ENCODE results near the gene ENC1. TPM values are rescaled to one million over a fixed set of nuclear protein-coding genes. Genes with fewer than 3 reads are reported as not detected.
A peak's percentile ranks its signal among the peaks of the same experiment; 100 is the strongest.

Gene ENC1
- total and polyA plus RNA-seq, 3 donors from 2014 or later = 28.3 to 153 (median 89.7) TPM

DNA sequence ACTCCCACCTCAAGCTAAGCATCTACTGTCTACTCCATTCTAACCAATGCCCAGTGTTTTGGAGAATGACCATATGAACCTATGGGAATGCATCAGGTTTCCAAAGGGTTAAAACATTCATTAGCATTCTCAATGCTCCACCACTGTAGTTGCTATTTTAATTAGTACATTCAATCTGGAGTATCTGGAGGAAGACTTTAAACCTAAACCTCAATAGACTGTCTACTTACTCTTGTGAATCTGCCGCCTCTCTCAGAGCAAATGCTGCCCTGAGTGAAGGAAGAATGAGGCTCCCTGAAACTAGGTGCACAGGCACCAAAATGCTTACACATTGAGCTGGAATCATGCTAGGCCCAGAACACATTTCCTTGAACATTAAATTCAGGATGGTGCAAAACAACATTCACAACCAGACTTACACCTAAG is 2.0 kb downstream of the ENC1 start:
- Histone ChIP-seq H3K27me3 (no peaks in the 10 kb centered on the region), H3K36me3 (ENCODE audit: low read depth, missing control alignments) (no peaks in the 10 kb centered on the region), H3K4me3 (peak overlapping the region; percentile 81 to 95), H3K27ac (peak overlapping the region in 1 of 2 donors; percentile 91), H3K9me3 (no peaks in the 10 kb centered on the region), H3K4me1 (peaks cover 7% of the 10 kb centered on the region)
- 33 to 63% methylated on average over 1 of the region's 1 CpG for WGBS, 2 donors
- no peak for TF ChIP-seq POLR2A (IDR thresholded peaks at IDR 0.05)
- TF ChIP-seq, protein P1, sequence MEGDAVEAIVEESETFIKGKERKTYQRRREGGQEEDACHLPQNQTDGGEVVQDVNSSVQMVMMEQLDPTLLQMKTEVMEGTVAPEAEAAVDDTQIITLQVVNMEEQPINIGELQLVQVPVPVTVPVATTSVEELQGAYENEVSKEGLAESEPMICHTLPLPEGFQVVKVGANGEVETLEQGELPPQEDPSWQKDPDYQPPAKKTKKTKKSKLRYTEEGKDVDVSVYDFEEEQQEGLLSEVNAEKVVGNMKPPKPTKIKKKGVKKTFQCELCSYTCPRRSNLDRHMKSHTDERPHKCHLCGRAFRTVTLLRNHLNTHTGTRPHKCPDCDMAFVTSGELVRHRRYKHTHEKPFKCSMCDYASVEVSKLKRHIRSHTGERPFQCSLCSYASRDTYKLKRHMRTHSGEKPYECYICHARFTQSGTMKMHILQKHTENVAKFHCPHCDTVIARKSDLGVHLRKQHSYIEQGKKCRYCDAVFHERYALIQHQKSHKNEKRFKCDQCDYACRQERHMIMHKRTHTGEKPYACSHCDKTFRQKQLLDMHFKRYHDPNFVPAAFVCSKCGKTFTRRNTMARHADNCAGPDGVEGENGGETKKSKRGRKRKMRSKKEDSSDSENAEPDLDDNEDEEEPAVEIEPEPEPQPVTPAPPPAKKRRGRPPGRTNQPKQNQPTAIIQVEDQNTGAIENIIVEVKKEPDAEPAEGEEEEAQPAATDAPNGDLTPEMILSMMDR (IDR thresholded peaks at IDR 0.05) = no peak
- DNase-seq = no peak
- intact Hi-C loops (cut with DNase I; ENCODE audit: low total_unique reads) = no loop called here

DNA sequence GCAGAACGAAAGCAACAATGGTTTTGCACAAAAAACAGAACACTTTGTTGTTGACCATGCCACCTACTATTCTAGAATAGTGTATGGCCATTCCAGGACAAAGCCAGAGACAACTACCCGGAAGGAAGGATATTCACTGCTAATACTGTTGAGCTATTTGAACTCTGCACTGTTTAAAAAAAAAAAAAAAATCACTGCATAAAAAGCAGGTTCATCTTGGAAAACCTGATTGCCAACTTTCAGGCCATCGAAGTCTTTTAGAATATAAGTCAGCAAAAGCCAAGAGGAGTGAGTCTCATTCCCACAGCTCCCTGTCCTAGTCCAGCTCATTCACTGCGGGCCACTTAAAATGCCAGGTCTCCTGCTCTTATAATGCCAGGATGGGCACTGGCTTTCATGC is 4.0 kb downstream of the ENC1 start:
- Histone ChIP-seq H3K36me3 (ENCODE audit: low read depth, missing control alignments) (no peaks in the 10 kb centered on the region), H3K9me3 (no peaks in the 10 kb centered on the region), H3K27ac (no peak overlapping the region), H3K4me3 (no peak overlapping the region), H3K27me3 (no peaks in the 10 kb centered on the region), H3K4me1 (peaks cover 21% of the 10 kb centered on the region)
- intact Hi-C loops (cut with DNase I; ENCODE audit: low total_unique reads) = no loop called here
- WGBS, 2 donors = 45 to 63% methylated on average over 4 of the region's 4 CpGs
- TF ChIP-seq POLR2A (IDR thresholded peaks at IDR 0.05) = no peak
- TF ChIP-seq, protein P1 (IDR thresholded peaks at IDR 0.05) = no peak
- DNase-seq = no peak

DNA sequence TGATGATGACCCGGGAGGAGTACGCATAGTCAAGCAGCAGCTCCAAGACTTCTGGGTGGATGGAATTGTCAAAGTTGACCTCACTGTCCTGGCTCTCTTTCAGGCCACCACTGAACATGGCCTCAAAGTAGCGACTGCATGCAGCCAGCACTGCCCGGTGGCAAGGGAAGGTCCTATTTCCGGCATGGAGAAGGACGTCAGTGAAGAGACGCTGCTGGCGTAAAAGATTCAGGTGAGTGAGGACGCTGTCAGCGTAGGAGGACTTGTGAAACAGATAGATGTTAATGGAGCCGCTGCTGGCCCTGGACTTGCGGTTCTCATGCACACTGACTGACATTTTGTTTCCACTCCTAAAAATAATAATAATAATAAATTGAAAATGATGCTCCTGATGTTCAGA is 4.4 kb downstream of the ENC1 start:
- Histone ChIP-seq H3K27me3 (no peaks in the 10 kb centered on the region), H3K4me1 (peaks cover 24% of the 10 kb centered on the region), H3K9me3 (no peaks in the 10 kb centered on the region), H3K36me3 (ENCODE audit: low read depth, missing control alignments) (no peaks in the 10 kb centered on the region), H3K4me3 (no peak overlapping the region), H3K27ac (no peak overlapping the region)
- DNase-seq = no peak
- WGBS, 2 donors = 57 to 69% methylated on average over 12 of the region's 12 CpGs
- intact Hi-C loops (cut with DNase I; ENCODE audit: low total_unique reads) = no loop called here
- TF ChIP-seq POLR2A (IDR thresholded peaks at IDR 0.05) = no peak
- TF ChIP-seq, protein P1 (IDR thresholded peaks at IDR 0.05) = no peak

DNA sequence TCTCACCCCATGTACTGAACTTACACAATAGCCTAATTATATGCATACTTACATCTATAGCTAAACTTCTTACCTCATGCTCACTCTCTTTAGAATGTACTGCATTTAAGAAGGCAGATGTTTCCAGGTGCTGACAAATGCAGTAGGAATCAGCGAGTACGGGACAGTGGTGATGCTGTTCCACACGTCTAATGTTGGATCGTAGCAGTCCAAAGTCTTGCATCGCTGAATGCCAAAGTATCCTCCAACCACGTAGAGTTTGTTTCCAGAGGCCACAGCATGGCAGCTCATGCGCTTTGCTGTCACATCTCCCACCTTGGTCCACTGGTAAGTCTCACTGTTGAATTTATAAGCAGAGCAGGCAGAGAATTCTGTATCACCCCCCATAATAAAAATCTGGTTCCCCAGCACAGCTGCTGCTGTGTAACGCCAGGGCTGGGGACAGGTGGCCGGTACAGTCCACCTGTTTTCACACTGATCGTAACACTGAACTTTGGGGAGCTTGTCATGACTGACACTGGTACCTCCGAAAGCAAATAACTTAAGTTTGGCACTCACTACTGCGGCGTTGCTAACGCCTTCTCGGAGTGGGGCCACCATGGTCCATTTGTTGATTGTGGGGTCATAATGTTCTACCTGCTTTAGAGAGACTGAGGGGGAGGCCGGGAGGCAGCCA is 5.8 kb downstream of the ENC1 start:
- H3K4me3 ChIP-seq = no peak overlapping the region
- intact Hi-C loops (cut with DNase I; ENCODE audit: low total_unique reads) = no loop called here
- no peaks in the 10 kb centered on the region for H3K9me3 ChIP-seq
- TF ChIP-seq, protein P1 (IDR thresholded peaks at IDR 0.05) = no peak
- no peak for TF ChIP-seq POLR2A (IDR thresholded peaks at IDR 0.05)
- no peaks in the 10 kb centered on the region for H3K36me3 ChIP-seq (ENCODE audit: low read depth, missing control alignments)
- peaks cover 34% of the 10 kb centered on the region for H3K4me1 ChIP-seq
- DNase-seq = no peak
- no peaks in the 10 kb centered on the region for H3K27me3 ChIP-seq
- peak overlapping the region in 1 of 2 donors; percentile 22 for H3K27ac ChIP-seq
- WGBS, 2 donors = 80 to 90% methylated on average over 16 of the region's 16 CpGs

DNA sequence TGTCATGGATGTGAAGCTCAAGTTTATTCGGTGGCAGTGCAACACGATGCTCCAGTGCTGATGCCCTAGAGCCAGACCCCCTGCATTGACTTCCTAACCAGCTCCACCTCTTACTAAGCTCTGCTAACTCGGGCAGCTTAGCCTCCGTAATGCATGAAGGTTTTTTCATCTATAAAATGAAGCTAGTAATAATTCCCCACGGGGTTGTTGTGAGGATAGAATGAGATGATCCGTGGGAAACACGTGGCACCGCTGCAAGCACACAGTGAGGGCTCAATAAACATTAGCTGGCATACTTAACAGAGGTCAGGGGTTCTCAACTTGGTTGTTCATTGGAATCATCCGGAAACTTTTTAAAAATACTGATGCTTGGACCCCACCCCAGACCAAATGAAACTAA is 6.8 kb downstream of the ENC1 start:
- DNase-seq = no peak
- WGBS, 2 donors = 70 to 74% methylated on average over 9 of the region's 9 CpGs
- peaks cover 34% of the 10 kb centered on the region for H3K4me1 ChIP-seq
- no peaks in the 10 kb centered on the region for H3K27me3 ChIP-seq
- TF ChIP-seq POLR2A (IDR thresholded peaks at IDR 0.05) = no peak
- TF ChIP-seq, protein P1 (IDR thresholded peaks at IDR 0.05) = no peak
- no peak overlapping the region for H3K4me3 ChIP-seq
- peak overlapping the region in 1 of 2 donors; percentile 22 for H3K27ac ChIP-seq
- H3K9me3 ChIP-seq = no peaks in the 10 kb centered on the region
- H3K36me3 ChIP-seq (ENCODE audit: low read depth, missing control alignments) = no peaks in the 10 kb centered on the region
- intact Hi-C loops (cut with DNase I; ENCODE audit: low total_unique reads) = no loop called here
